ENCODE data around the gene BRAT1.

The BRAT1 gene

DNA sequence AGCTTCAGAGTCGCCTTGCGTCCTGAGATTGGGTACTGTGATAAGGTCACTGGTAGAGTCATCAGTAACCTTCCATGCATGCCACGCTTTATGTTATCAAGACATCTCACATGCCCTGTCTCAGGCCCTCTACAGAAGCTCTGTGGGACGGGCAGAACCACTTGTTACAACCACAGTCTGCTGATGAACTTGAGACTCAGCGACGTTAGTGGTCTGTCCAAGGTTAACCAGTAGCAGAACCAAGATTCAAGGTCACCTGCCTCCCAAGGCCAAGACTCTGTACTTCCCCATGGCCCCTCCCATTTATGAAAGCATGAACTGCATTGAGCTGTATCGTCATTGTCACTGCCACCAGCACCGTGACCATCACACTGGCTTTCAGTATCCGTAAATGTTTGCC is 18.4 kb upstream of the BRAT1 start:
- Histone ChIP-seq H3K27ac (no peak overlapping the region), H3K9me3 (no peaks in the 10 kb centered on the region), H3K27me3 (no peaks in the 10 kb centered on the region), H3K36me3 (peaks cover 36% of the 10 kb centered on the region), H3K4me1 (ENCODE audit: control insufficient read depth in 1 of 2, insufficient read depth in 1 of 2, low read depth in 1 of 2, low read length in 1 of 2) (no peaks in the 10 kb centered on the region), H3K4me3 (ENCODE audit: low read depth in 1 of 2, low read length in 1 of 2) (no peak overlapping the region)
- TF ChIP-seq, protein P1, sequence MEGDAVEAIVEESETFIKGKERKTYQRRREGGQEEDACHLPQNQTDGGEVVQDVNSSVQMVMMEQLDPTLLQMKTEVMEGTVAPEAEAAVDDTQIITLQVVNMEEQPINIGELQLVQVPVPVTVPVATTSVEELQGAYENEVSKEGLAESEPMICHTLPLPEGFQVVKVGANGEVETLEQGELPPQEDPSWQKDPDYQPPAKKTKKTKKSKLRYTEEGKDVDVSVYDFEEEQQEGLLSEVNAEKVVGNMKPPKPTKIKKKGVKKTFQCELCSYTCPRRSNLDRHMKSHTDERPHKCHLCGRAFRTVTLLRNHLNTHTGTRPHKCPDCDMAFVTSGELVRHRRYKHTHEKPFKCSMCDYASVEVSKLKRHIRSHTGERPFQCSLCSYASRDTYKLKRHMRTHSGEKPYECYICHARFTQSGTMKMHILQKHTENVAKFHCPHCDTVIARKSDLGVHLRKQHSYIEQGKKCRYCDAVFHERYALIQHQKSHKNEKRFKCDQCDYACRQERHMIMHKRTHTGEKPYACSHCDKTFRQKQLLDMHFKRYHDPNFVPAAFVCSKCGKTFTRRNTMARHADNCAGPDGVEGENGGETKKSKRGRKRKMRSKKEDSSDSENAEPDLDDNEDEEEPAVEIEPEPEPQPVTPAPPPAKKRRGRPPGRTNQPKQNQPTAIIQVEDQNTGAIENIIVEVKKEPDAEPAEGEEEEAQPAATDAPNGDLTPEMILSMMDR (IDR thresholded peaks at IDR 0.05), result no peak

GRCh38 chr7:2572101-2572842 is 16.9 kb upstream of the BRAT1 start:
- Histone ChIP-seq H3K27ac (no peak overlapping the region), H3K27me3 (no peaks in the 10 kb centered on the region), H3K9me3 (no peaks in the 10 kb centered on the region), H3K36me3 (peaks cover 31% of the 10 kb centered on the region), H3K4me3 (ENCODE audit: low read depth in 1 of 2, low read length in 1 of 2) (no peak overlapping the region), H3K4me1 (ENCODE audit: control insufficient read depth in 1 of 2, insufficient read depth in 1 of 2, low read depth in 1 of 2, low read length in 1 of 2) (peaks cover 11% of the 10 kb centered on the region in 2 experiments)
- TF ChIP-seq, protein P1 (IDR thresholded peaks at IDR 0.05), result no peak

DNA sequence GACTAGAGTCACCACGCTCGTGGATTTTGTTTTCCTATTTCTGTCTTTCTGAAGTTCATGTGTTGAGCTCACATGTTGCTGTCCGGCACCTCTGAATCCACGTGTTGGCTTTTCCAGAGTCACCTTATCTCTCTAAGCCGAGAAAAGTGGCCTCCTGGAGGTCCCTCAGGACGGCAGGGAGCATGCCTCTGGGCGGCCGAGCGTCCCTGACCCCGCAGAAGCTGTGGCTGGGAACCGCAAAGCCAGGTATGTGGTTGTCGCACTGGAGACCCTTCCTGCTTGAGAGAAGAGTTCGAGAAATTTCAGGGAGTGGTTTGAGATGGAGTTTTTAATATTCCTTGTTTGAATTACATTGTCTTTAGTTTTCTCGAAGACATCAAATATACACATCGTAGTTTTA is 16.1 kb upstream of the BRAT1 start:
- Histone ChIP-seq H3K9me3 (no peaks in the 10 kb centered on the region), H3K4me3 (ENCODE audit: low read depth in 1 of 2, low read length in 1 of 2) (no peak overlapping the region), H3K36me3 (peaks cover 31% of the 10 kb centered on the region), H3K27me3 (no peaks in the 10 kb centered on the region), H3K4me1 (ENCODE audit: control insufficient read depth in 1 of 2, insufficient read depth in 1 of 2, low read depth in 1 of 2, low read length in 1 of 2) (peaks cover 12 to 15% of the 10 kb centered on the region in 2 experiments), H3K27ac (no peak overlapping the region)
- TF ChIP-seq, protein P1 (IDR thresholded peaks at IDR 0.05), result no peak

GRCh38 chr7:2570021-2570420 is 14.7 kb upstream of the BRAT1 start:
- peaks cover 12 to 15% of the 10 kb centered on the region in 2 experiments for H3K4me1 ChIP-seq (ENCODE audit: control insufficient read depth in 1 of 2, insufficient read depth in 1 of 2, low read depth in 1 of 2, low read length in 1 of 2)
- H3K9me3 ChIP-seq, result no peaks in the 10 kb centered on the region
- H3K27ac ChIP-seq, result no peak overlapping the region
- TF ChIP-seq, protein P1 (IDR thresholded peaks at IDR 0.05), result no peak
- no peaks in the 10 kb centered on the region for H3K27me3 ChIP-seq
- H3K4me3 ChIP-seq (ENCODE audit: low read depth in 1 of 2, low read length in 1 of 2), result no peak overlapping the region
- H3K36me3 ChIP-seq, result peaks cover 25% of the 10 kb centered on the region

GRCh38 chr7:2569421-2569820 is 14.1 kb upstream of the BRAT1 start:
- Histone ChIP-seq H3K9me3 (no peaks in the 10 kb centered on the region), H3K27ac (no peak overlapping the region), H3K4me3 (ENCODE audit: low read depth in 1 of 2, low read length in 1 of 2) (no peak overlapping the region), H3K36me3 (peaks cover 24% of the 10 kb centered on the region), H3K27me3 (no peaks in the 10 kb centered on the region), H3K4me1 (ENCODE audit: control insufficient read depth in 1 of 2, insufficient read depth in 1 of 2, low read depth in 1 of 2, low read length in 1 of 2) (peaks cover 12 to 15% of the 10 kb centered on the region in 2 experiments)
- TF ChIP-seq, protein P1 (IDR thresholded peaks at IDR 0.05), result no peak
